LNCaP clone FGC (cell line): ENCODE data around the gene SNHG17.

Experiments used
- DNase-seq: peaks from one replicate; pipeline ENCODE4 v3.0.0-alpha.2; 2011; ENCODE audit warnings: low read depth
- H3K4me3 ChIP-seq: 2 replicates; pipeline ENCODE4 v1.5.1; 2011; ENCODE audit warnings: mild to moderate bottlenecking, low read depth, low read length, control low read depth
- TF ChIP-seq, protein P1 (sequence below): IDR thresholded peaks from 2 replicates; pipeline ENCODE4 v1.5.1; 2012; ENCODE audit warnings: mild to moderate bottlenecking; ENCODE audit not compliant: control insufficient read depth, insufficient read depth; ENCODE audit errors: extremely low read depth

SNHG17 gene

GRCh38 chr20:38454556-38455473 is 19.7 kb upstream of the SNHG17 start:
- TF ChIP-seq, protein P1, sequence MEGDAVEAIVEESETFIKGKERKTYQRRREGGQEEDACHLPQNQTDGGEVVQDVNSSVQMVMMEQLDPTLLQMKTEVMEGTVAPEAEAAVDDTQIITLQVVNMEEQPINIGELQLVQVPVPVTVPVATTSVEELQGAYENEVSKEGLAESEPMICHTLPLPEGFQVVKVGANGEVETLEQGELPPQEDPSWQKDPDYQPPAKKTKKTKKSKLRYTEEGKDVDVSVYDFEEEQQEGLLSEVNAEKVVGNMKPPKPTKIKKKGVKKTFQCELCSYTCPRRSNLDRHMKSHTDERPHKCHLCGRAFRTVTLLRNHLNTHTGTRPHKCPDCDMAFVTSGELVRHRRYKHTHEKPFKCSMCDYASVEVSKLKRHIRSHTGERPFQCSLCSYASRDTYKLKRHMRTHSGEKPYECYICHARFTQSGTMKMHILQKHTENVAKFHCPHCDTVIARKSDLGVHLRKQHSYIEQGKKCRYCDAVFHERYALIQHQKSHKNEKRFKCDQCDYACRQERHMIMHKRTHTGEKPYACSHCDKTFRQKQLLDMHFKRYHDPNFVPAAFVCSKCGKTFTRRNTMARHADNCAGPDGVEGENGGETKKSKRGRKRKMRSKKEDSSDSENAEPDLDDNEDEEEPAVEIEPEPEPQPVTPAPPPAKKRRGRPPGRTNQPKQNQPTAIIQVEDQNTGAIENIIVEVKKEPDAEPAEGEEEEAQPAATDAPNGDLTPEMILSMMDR: no peak
- DNase-seq: no peak
- H3K4me3 ChIP-seq: no peak overlapping the region

DNA sequence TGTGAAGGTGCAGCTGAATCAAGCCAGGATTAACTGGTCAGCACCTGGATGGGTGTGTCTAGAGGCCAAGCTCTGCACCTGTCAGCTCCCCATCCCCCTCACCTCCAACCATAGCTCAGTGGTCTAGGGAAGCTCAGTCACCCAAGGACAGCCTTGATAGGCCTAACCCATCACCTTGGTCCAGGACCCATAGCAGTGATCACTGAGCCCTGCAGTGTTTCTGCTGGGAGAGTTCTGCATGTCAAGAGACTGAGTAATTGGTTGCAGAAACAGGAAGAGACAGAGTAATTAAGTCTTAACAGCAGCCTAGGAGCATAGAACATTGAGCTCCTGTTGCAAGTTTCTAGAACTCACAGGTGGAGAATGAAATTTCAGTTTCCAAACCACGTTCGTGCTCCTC is 18.8 kb upstream of the SNHG17 start:
- TF ChIP-seq, protein P1: no peak
- no peak for DNase-seq
- H3K4me3 ChIP-seq: no peak overlapping the region

- H3K4me3 ChIP-seq: no peak overlapping the region
- DNase-seq: no peak
- TF ChIP-seq, protein P1: no peak
Measured at GRCh38 chr20:38452880-38453624, 17.9 kb upstream of the SNHG17 start.

DNA sequence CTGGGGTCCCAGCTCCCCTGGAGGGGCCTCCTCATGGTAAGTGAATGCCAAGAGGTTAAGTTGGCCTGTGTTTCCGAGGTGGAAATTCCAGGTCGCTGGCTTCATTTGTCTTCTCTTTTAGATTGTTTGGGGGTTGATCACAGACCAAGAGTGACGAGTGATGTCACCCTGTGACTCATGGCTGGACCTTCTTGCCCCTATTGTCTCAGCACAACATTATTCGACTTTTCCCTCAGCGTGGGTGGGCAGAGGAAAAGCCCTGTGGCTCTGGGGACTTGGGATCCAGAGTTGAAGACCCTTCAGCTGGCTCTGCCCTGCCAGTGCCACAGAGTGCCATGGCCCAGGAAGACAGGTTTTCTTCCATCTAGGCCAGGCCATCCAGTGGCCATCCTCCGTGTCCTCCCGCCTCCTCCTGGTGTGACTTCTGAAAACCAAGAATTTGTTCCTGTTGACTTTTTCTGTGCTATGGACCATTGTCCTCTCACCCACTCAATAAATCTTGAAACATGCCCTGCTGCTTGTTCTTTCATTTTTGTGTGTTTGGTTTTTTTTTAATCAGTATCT is 15.4 kb upstream of the SNHG17 start:
- H3K4me3 ChIP-seq: no peak overlapping the region
- DNase-seq: no peak
- TF ChIP-seq, protein P1: no peak

- TF ChIP-seq, protein P1: no peak
- DNase-seq: no peak
- H3K4me3 ChIP-seq: no peak overlapping the region
Measured at GRCh38 chr20:38449046-38449445, 13.9 kb upstream of the SNHG17 start.

GRCh38 chr20:38447931-38448675 is 13.0 kb upstream of the SNHG17 start:
- TF ChIP-seq, protein P1: no peak
- peak; percentile 67 for DNase-seq
- H3K4me3 ChIP-seq: peak overlapping the region; percentile 98
